Endodermal cell (in vitro differentiated cells): Measurements from ENCODE around the gene APLN. TPM values are rescaled to one million over a fixed set of nuclear protein-coding genes. Genes with fewer than 3 reads are reported as not detected.

ENCODE experiments used
- DNase-seq: peaks from one replicate; pipeline ENCODE4 v3.0.0-alpha.2; 2017
- H3K27ac ChIP-seq: 2 replicates; pipeline ENCODE4 v1.5.1; 2013; ENCODE audit warnings: mild to moderate bottlenecking, low read depth, low read length, moderate library complexity
- H3K27me3 ChIP-seq: 2 replicates; pipeline ENCODE4 v1.6.1; 2013; ENCODE audit warnings: mild to moderate bottlenecking, low read length, moderate library complexity; ENCODE audit not compliant: insufficient read depth, control insufficient read depth, poor library complexity, severe bottlenecking
- H3K36me3 ChIP-seq: 2 replicates; pipeline ENCODE4 v1.7.0; 2013; ENCODE audit warnings: mild to moderate bottlenecking, low read length, moderate library complexity; ENCODE audit not compliant: control insufficient read depth, insufficient read depth
- H3K4me1 ChIP-seq: one replicate; pipeline ENCODE4 v1.7.0; 2013; ENCODE audit warnings: low read length; ENCODE audit not compliant: control insufficient read depth, insufficient read depth
- H3K4me3 ChIP-seq: 2 replicates; pipeline ENCODE4 v1.5.1; 2013; ENCODE audit warnings: mild to moderate bottlenecking, low read length, moderate library complexity
- H3K9ac ChIP-seq: 2 replicates; pipeline ENCODE4 v1.6.1; 2013; ENCODE audit warnings: mild to moderate bottlenecking, low read length, moderate library complexity; ENCODE audit not compliant: poor library complexity, severe bottlenecking; ENCODE audit errors: extremely low read depth
- H3K9me3 ChIP-seq: 2 replicates; pipeline ENCODE4 v1.6.1; 2013; ENCODE audit warnings: mild to moderate bottlenecking, low read length, moderate library complexity; ENCODE audit not compliant: control insufficient read depth
- H3K27ac Mint-ChIP-seq: 2 replicates; pipeline ENCODE4 v1.8.0; 2020; ENCODE audit warnings: mixed read lengths
- H3K27me3 Mint-ChIP-seq: 2 replicates; pipeline ENCODE4 v1.8.0; 2021; ENCODE audit warnings: mild to moderate bottlenecking, mixed read lengths; ENCODE audit not compliant: insufficient read depth
- H3K36me3 Mint-ChIP-seq: 2 replicates; pipeline ENCODE4 v1.8.0; 2020; ENCODE audit warnings: low read depth, mixed read lengths
- H3K4me1 Mint-ChIP-seq: 2 replicates; pipeline ENCODE4 v1.8.0; 2020; ENCODE audit warnings: mixed read lengths
- H3K4me3 Mint-ChIP-seq: 2 replicates; pipeline ENCODE4 v1.8.0; 2020; ENCODE audit warnings: mild to moderate bottlenecking, moderate library complexity, mixed read lengths
- H3K9me3 Mint-ChIP-seq: 2 replicates; pipeline ENCODE4 v1.8.0; 2020; ENCODE audit warnings: mild to moderate bottlenecking, mixed read lengths
- CTCF ChIP-seq: fragments of 200-600 bp; sonication (generic); conservative IDR thresholded peaks from 2 replicates; pipeline ENCODE4 v1.5.0; 2021; ENCODE audit warnings: antibody characterized with exemption, mild to moderate bottlenecking
- WGBS, 2 experiments: methylation state at CpG; one replicate each; pipeline versions ENCODE4 v1.1.5 to v1.1.7; 2013; ENCODE audit warnings: missing lambda C conversion rate in 2 of 2, mixed read lengths in 1 of 2; ENCODE audit not compliant: insufficient coverage in 1 of 2, insufficient read length in 1 of 2; 5-methylcytosine and 5-hydroxymethylcytosine counted together
- total RNA-seq, 2 donors: library from RNA; stranded (reverse); fragmentation: NEBNext Ultra II Directional in 1 of 2; extraction: Animal tissue kit (Norgen Biotek cat#: 25700) in 1 of 2; gene quantifications; 2 replicates in 1 of 2; 3 replicates in 1 of 2; pipeline ENCODE4 v1.2.1, GENCODE V29; 2021

APLN gene
- total RNA-seq, 2 donors from 2014 or later: 0.22 TPM; not detected in 1

- H3K4me1 Mint-ChIP-seq: peaks cover 6% of the 10 kb centered on the region
- no peak for TF ChIP-seq CTCF
- H3K4me1 ChIP-seq: no peaks in the 10 kb centered on the region
- H3K27ac Mint-ChIP-seq: no peak overlapping the region
- H3K9me3 Mint-ChIP-seq: peaks cover 3% of the 10 kb centered on the region
- H3K9ac ChIP-seq: no peak overlapping the region
- WGBS, 2 experiments: 91 to 95% methylated on average over 5 of the region's 5 CpGs
- H3K27me3 ChIP-seq: no peaks in the 10 kb centered on the region
- H3K36me3 ChIP-seq: no peaks in the 10 kb centered on the region
- no peak overlapping the region for H3K4me3 Mint-ChIP-seq
- DNase-seq: no peak
- H3K4me3 ChIP-seq: no peak overlapping the region
- H3K36me3 Mint-ChIP-seq: no peaks in the 10 kb centered on the region
- no peak overlapping the region for H3K27ac ChIP-seq
- H3K9me3 ChIP-seq: no peaks in the 10 kb centered on the region
- H3K27me3 Mint-ChIP-seq: peaks cover 2% of the 10 kb centered on the region
Measured at GRCh38 chrX:129694805-129695204, 40.0 kb upstream of the APLN start.

GRCh38 chrX:129693354-129693753 is 38.6 kb upstream of the APLN start:
- TF ChIP-seq CTCF: no peak
- Mint-ChIP-seq H3K4me3 (no peak overlapping the region), H3K27me3 (peaks cover 2% of the 10 kb centered on the region), H3K36me3 (no peaks in the 10 kb centered on the region), H3K4me1 (peaks cover 6% of the 10 kb centered on the region), H3K9me3 (peaks cover 3% of the 10 kb centered on the region), H3K27ac (no peak overlapping the region)
- H3K27me3 ChIP-seq: no peaks in the 10 kb centered on the region
- no peak overlapping the region for H3K27ac ChIP-seq
- no peaks in the 10 kb centered on the region for H3K9me3 ChIP-seq
- no peaks in the 10 kb centered on the region for H3K4me1 ChIP-seq
- H3K4me3 ChIP-seq: no peak overlapping the region
- DNase-seq: no peak
- 74% methylated on average over 3 of the region's 3 CpGs; no CpG with 5 or more reads in 1 of the 2 experiments for WGBS, 2 experiments
- no peaks in the 10 kb centered on the region for H3K36me3 ChIP-seq
- no peak overlapping the region for H3K9ac ChIP-seq

GRCh38 chrX:129690435-129690834 is 35.7 kb upstream of the APLN start:
- no peak for TF ChIP-seq CTCF
- Mint-ChIP-seq H3K4me1 (peaks cover 2% of the 10 kb centered on the region), H3K9me3 (peaks cover 3% of the 10 kb centered on the region), H3K27me3 (peaks cover 4% of the 10 kb centered on the region), H3K4me3 (no peak overlapping the region), H3K27ac (no peak overlapping the region), H3K36me3 (no peaks in the 10 kb centered on the region)
- Histone ChIP-seq H3K4me1 (no peaks in the 10 kb centered on the region), H3K4me3 (no peak overlapping the region), H3K36me3 (no peaks in the 10 kb centered on the region), H3K9ac (no peak overlapping the region), H3K27me3 (no peaks in the 10 kb centered on the region), H3K9me3 (no peaks in the 10 kb centered on the region), H3K27ac (no peak overlapping the region)
- no peak for DNase-seq
- 89 to 100% methylated on average over 6 to 10 of the region's 10 CpGs for WGBS, 2 experiments
